Parathyroid adenoma (tissue), 2 donors: ENCODE data around the gene SLC6A20.

Experiments used
- H2AFZ ChIP-seq: fragments of 300-600 bp; sonication (generic); one replicate; pipeline ENCODE4 v1.7.0; 2017; ENCODE audit warnings: antibody characterized with exemption, mild to moderate bottlenecking
- H3K27ac ChIP-seq: fragments of 300-600 bp; sonication (generic); one replicate; pipeline ENCODE4 v1.7.0; 2017
- H3K27me3 ChIP-seq: fragments of 300-600 bp; sonication (generic); one replicate; pipeline ENCODE4 v1.7.0; 2017; ENCODE audit warnings: low read length; ENCODE audit not compliant: control insufficient read depth, insufficient read depth
- H3K36me3 ChIP-seq: fragments of 300-600 bp; sonication (generic); one replicate; pipeline ENCODE4 v1.7.0; 2017; ENCODE audit warnings: low read length; ENCODE audit not compliant: control insufficient read depth, insufficient read depth
- H3K4me1 ChIP-seq: fragments of 300-600 bp; sonication (generic); one replicate; pipeline ENCODE4 v1.7.0; 2017; ENCODE audit warnings: control low read depth
- H3K4me2 ChIP-seq: fragments of 300-600 bp; sonication (generic); one replicate; pipeline ENCODE4 v1.7.0; 2017; ENCODE audit warnings: low read length
- H3K4me3 ChIP-seq: fragments of 300-600 bp; sonication (generic); one replicate; pipeline ENCODE4 v1.7.0; 2017; ENCODE audit warnings: low read depth, low read length
- H3K79me2 ChIP-seq: fragments of 300-600 bp; sonication (generic); one replicate; pipeline ENCODE4 v1.7.0; 2017; ENCODE audit warnings: control low read depth
- H3K9ac ChIP-seq: fragments of 300-600 bp; sonication (generic); one replicate; pipeline ENCODE4 v1.7.0; 2017; ENCODE audit warnings: mild to moderate bottlenecking
- H3K9me3 ChIP-seq: fragments of 300-600 bp; sonication (generic); one replicate; pipeline ENCODE4 v1.7.0; 2017; ENCODE audit warnings: low read length; ENCODE audit not compliant: control insufficient read depth
- TF ChIP-seq, protein P1 (sequence below): fragments of 300-600 bp; sonication (generic); IDR thresholded peaks from one replicate; pipeline ENCODE4 v1.7.0; 2017; ENCODE audit warnings: antibody characterized with exemption, mild to moderate bottlenecking
- donor health status: primary hyperparathyroidism.

The SLC6A20 gene

DNA sequence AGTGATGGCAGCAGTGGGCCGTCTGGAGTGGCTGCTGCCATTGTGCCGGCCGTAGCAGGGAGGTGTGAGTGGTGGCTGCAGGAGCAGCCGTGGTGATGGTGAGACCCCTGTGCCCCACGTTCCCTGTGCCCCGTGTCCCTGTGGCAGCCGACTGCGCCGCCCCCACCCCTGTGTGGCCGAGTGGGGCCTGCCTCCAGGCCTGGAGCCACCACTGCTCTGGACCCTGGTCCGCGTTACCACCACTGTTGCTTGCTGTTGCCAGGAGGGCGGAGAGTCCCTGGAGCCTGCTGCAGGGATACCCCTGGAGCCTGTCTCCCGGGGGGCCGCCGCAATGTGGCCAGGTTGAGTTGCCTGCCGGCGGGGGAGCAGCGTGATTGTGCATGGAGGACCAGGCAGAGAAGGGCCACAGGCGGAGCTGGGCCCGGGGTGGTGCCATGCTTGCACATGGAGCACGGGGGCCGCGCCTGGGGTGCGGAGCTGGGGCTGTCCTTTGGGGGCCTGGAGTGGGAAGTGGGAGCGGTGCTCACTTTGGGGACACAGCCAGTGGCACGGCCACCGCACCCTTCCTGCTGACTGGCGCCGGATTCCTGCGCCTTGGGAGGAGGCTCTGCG is 50.1 kb downstream of the SLC6A20 start:
- no peak overlapping the region for H3K27ac ChIP-seq
- no peak overlapping the region for H3K4me2 ChIP-seq
- H3K9me3 ChIP-seq: no peaks in the 10 kb centered on the region
- no peak overlapping the region for H2AFZ ChIP-seq
- TF ChIP-seq, protein P1, sequence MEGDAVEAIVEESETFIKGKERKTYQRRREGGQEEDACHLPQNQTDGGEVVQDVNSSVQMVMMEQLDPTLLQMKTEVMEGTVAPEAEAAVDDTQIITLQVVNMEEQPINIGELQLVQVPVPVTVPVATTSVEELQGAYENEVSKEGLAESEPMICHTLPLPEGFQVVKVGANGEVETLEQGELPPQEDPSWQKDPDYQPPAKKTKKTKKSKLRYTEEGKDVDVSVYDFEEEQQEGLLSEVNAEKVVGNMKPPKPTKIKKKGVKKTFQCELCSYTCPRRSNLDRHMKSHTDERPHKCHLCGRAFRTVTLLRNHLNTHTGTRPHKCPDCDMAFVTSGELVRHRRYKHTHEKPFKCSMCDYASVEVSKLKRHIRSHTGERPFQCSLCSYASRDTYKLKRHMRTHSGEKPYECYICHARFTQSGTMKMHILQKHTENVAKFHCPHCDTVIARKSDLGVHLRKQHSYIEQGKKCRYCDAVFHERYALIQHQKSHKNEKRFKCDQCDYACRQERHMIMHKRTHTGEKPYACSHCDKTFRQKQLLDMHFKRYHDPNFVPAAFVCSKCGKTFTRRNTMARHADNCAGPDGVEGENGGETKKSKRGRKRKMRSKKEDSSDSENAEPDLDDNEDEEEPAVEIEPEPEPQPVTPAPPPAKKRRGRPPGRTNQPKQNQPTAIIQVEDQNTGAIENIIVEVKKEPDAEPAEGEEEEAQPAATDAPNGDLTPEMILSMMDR: no peak
- no peaks in the 10 kb centered on the region for H3K27me3 ChIP-seq
- no peak overlapping the region for H3K9ac ChIP-seq
- no peak overlapping the region for H3K4me3 ChIP-seq
- no peaks in the 10 kb centered on the region for H3K36me3 ChIP-seq
- no peaks in the 10 kb centered on the region for H3K79me2 ChIP-seq
- H3K4me1 ChIP-seq: no peaks in the 10 kb centered on the region

DNA sequence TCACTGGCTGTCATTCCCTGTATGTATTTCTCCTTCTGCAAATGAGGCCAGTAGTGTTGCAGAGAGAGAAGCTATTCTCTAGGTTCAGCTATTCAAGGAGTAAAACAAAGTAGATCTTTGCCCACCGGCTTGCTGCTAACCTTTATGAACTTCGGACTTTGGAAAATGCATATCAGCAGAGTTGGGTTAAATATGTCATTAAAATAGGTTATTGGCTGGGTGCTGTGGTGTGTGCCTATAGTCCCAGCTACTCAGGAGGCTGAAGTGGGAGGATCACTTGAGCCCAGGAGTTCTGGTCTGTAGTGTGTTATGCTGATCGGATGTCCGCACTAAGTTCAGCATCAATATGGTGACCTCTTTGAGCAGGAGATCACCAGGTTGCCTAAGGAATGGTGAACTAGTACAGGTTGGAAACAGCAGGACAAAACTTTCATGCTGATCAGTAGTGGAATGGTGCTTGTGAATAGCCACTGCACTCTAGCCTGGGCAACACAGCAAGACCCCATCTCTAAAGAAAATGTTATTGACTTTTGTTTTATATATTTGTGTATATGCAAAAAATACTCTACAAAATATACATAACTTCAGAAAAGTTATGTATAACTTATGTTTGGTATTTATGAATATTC is 53.8 kb downstream of the SLC6A20 start:
- H3K4me3 ChIP-seq: no peak overlapping the region
- TF ChIP-seq, protein P1: no peak
- H3K9me3 ChIP-seq: no peaks in the 10 kb centered on the region
- no peaks in the 10 kb centered on the region for H3K27me3 ChIP-seq
- H3K4me1 ChIP-seq: no peaks in the 10 kb centered on the region
- H3K4me2 ChIP-seq: no peak overlapping the region
- H3K36me3 ChIP-seq: no peaks in the 10 kb centered on the region
- H2AFZ ChIP-seq: no peak overlapping the region
- H3K27ac ChIP-seq: no peak overlapping the region
- no peak overlapping the region for H3K9ac ChIP-seq
- no peaks in the 10 kb centered on the region for H3K79me2 ChIP-seq

DNA sequence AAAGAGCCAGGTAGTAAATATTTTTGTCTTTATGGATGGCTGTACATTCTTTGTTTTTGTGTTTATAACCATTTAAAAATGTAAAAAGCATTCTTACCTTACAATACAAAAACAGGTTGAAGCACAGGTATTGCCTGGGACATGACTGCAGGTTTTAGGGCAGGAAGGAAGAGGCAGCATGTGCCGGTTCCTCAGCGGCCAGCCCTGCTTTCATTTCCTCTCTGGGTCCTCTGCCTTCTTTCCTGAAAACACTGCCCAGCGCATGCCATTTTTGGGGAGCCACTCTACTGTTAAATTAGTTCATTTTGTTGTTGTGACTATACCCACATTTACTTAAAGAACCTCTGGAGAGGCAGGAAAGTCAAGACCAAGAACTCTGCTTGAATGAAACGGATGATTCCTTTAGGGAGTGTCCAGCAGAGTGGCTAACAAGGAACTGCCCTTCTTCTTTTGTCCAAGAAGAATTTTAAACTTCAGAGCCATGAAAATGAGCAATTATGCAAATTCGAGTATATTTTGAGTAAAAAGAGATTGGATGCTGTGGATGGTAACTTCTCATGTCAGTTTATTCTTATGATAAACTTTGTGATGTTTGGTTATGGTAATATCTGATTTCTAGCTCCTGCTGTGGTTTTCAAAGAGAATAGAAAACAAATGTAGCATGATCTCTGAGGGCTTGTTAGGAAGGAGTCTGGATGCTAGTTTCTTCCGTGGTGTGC is 54.4 kb downstream of the SLC6A20 start:
- Histone ChIP-seq H3K4me3 (no peak overlapping the region), H3K4me1 (no peaks in the 10 kb centered on the region), H3K4me2 (no peak overlapping the region), H3K27ac (no peak overlapping the region), H3K36me3 (no peaks in the 10 kb centered on the region), H3K27me3 (no peaks in the 10 kb centered on the region), H3K9me3 (no peaks in the 10 kb centered on the region), H3K79me2 (no peaks in the 10 kb centered on the region), H2AFZ (no peak overlapping the region), H3K9ac (no peak overlapping the region)
- TF ChIP-seq, protein P1: no peak

DNA sequence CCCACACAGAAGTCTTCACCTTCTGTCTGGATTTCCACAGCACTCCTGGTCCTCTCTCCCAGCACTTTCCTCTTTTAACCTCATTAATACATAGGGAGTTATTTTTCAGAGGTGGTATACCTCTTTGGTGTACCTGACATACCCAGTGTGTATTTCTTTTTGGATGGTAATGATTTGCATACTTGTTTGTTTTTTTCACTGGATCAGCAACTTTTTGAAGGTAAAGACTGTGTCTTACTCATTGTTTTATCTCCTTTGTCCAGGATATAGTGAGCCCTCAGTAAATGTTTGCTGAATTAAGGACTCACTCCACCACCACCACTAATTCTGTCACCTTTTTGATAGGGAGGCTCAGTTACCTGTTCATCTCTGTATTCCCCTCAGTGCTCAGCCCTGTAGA is 55.1 kb downstream of the SLC6A20 start:
- no peaks in the 10 kb centered on the region for H3K9me3 ChIP-seq
- H2AFZ ChIP-seq: no peak overlapping the region
- H3K4me3 ChIP-seq: no peak overlapping the region
- H3K79me2 ChIP-seq: no peaks in the 10 kb centered on the region
- H3K4me2 ChIP-seq: no peak overlapping the region
- no peaks in the 10 kb centered on the region for H3K36me3 ChIP-seq
- TF ChIP-seq, protein P1: no peak
- no peaks in the 10 kb centered on the region for H3K27me3 ChIP-seq
- no peaks in the 10 kb centered on the region for H3K4me1 ChIP-seq
- H3K27ac ChIP-seq: no peak overlapping the region
- no peak overlapping the region for H3K9ac ChIP-seq
